ENCODE results near the gene KRTAP10-8.
"Not testable (repeated sequence)": the region's sequence is repeated elsewhere in the genome, so short reads cannot be mapped to it uniquely, and the experiment has no call there.

Gene KRTAP10-8

GRCh38 chr21:44646366-44647221, 34.7 kb downstream of the KRTAP10-8 start, which contains the start of gene KRTAP10-11:
KRTAP10-11 (plus strand) TSS chr21:44646414; CDS start chr21:44646459, 45 bp downstream.
- DNase-seq (ENCODE audit: low spot score) = not testable (repeated sequence)

GRCh38 chr21:44647222-44647552, 35.3 kb downstream of the KRTAP10-8 start:
- no peak for DNase-seq (ENCODE audit: low spot score)

GRCh38 chr21:44648557-44649311, 36.9 kb downstream of the KRTAP10-8 start:
- no peak for DNase-seq (ENCODE audit: low spot score)

GRCh38 chr21:44649521-44650100, 37.7 kb downstream of the KRTAP10-8 start:
- DNase-seq (ENCODE audit: low spot score) = no peak

DNA sequence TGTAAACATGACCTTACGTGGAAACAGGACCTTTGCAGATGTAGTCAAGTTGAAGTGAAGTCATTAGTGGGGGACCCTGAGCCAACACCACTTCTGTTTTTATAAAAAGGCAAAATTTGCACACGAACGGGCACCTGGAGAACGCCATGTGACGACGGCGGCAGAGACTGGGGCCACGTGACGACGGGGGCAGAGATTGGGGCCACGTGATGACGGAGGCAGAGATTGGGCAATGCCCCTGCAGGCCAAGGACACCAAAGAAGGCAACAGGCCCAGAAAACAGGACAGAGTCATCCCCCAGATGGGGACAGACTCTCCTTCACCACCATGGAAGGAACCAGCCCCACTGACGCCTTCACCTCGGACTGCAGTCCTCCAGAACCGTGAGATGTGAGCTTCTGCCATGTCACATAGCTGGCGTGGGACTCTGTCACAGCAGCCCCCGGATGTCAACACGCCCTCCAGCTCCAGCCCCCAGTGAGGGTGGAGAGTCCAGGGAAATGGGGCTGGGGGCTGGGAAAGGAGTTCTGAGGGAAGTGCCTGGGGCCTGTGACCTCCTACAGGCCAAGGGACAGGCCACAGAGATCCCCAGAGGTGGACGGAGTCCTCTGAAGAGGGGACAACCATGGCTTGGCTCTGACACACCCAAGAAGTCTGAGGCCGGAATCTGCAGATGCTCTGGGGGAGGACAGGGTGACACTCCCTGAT, 38.5 kb downstream of the KRTAP10-8 start:
- no peak for DNase-seq (ENCODE audit: low spot score)

DNA sequence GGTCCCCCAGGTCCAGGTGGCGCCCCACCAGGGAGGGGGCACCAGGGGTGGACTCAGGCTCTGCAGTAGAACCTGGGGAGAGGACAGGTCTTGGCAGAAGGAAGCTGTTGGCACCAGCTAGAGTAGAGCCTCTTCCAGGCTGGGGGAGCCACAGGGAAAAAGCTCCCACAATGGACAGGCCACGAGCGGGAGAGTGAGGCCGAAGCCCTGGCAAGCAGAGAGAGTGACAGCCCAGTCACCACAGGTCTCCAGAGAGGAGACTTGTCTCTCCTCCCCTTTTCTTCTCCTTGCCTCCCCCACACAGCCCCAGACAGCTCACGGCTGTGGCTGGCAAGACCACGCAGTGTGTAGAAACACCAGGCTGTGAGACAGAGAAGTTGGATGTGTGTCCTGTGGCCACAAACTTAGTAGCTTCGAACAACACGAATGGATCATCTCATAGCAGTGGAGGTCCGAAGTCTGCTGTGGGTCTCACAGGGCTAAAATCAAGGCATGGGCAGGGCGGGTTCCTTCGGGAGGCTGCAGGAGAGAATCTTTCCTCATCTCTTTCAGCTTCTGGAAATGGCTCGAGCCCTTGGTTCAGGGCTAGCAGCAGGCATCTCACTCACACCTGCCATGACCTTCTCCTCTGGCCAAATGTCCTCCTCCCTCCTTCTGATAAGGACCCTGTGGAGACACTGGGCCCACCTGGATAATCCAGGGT, 39.2 kb downstream of the KRTAP10-8 start:
- DNase-seq (ENCODE audit: low spot score) = no peak

DNA sequence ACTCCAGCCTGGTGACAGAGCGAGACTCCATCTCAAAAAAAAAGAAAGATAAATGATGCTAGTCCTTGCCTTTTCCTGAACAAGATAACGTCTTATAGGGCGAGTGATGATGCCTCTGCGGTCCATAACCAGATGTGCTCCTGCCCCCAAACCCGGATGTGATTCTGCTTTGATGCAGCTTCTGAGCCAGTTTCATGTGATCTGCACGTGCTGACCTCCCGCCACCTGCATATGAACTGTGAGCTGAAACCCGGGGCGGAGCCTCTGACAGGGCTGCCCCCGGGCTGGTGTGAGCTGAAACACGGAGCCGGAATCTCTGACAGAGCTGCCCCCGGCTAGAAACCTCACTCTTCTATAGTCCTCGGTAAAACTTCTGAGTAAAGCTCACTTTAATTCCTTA, 41.2 kb downstream of the KRTAP10-8 start:
- no peak for DNase-seq (ENCODE audit: low spot score)

DNA sequence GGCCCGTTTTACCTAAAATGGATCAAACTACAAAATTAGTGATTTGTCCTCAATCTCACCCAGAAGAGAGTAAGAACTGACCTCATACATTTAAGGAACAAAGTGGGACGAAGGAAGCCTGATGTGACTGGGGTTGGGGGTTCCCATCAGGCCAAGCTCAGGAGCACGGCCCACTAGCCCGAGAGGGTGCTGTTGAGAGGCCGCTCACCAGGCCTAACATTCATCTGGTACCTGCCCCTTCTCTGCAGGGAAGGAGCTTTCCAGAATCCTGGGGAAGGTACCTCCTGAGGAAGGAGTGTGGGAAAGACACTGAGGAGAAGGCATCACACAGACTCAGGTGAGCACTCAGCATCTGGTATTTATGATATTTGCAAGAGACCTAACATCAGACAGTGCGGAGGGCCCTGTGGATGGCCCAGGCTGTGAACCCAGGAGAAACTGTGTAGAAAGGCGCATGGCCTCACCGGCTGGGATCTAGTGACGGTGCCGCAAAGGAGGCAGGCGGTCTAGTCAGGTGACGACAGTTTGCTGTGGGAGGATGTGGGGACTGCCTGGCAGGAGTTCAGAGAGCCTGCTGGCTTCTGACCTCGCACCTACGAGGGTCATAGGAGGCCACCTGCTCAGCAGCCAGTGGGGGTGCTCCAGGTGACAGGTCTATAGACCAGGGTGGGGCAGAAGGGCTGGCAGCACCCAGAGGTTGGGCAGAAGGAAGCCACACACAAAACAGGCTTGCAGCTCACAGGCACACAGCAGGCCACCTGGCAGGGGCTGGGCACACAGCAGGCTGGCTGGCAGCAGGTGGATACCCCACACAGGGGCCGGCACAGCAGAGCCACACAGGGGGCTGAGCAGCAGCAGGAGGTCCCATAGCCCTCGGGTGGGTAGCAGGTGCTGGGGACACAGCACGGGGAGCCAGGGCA, 42.0 kb downstream of the KRTAP10-8 start:
- no peak for DNase-seq (ENCODE audit: low spot score)

DNA sequence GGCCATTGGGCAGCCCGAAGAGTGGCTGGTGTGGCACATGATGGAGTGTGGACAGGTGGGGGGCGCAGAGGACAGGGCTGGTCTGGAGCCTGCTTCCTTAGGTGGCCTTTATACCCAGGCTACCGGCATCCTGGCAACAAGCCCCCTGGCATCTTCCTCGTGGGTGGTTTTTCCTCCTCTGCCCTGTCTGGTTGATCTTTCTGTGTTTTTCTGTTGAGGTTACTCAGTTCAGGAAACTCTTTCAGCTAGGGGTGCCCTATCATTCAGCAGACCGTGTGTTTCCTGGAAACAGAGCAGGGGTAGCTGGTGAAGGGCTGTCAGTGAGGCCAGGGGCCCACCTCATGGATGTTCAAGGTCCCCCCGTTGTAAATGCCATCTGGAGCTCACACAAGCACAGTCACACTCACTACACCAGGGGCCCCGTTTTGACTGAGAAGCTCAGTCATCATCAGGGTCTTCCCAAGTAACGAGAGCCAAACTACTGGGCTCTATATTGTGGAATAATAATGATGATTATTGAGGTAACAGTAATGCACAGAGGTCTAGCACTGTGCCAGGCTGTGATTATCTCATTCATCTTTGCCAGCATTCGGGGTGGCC, 42.8 kb downstream of the KRTAP10-8 start, which contains the start of gene KRTAP12-4:
Gene KRTAP12-4 (minus strand): TSS at position 84 of the 600 bp plus-strand sequence. CDS start 45 bp downstream, at position 39.
- DNase-seq (ENCODE audit: low spot score) = no peak

- DNase-seq (ENCODE audit: low spot score) = no peak
Measured at GRCh38 chr21:44656868-44657267, 45.0 kb downstream of the KRTAP10-8 start.

- DNase-seq (ENCODE audit: low spot score) = no peak
Measured at GRCh38 chr21:44657635-44658540, 46.0 kb downstream of the KRTAP10-8 start, which contains the start of gene KRTAP12-3. KRTAP12-3 (plus strand) TSS chr21:44657932; CDS start chr21:44657980, 48 bp downstream.

- no peak for DNase-seq (ENCODE audit: low spot score)
Measured at GRCh38 chr21:44658541-44658910, 46.6 kb downstream of the KRTAP10-8 start.

DNA sequence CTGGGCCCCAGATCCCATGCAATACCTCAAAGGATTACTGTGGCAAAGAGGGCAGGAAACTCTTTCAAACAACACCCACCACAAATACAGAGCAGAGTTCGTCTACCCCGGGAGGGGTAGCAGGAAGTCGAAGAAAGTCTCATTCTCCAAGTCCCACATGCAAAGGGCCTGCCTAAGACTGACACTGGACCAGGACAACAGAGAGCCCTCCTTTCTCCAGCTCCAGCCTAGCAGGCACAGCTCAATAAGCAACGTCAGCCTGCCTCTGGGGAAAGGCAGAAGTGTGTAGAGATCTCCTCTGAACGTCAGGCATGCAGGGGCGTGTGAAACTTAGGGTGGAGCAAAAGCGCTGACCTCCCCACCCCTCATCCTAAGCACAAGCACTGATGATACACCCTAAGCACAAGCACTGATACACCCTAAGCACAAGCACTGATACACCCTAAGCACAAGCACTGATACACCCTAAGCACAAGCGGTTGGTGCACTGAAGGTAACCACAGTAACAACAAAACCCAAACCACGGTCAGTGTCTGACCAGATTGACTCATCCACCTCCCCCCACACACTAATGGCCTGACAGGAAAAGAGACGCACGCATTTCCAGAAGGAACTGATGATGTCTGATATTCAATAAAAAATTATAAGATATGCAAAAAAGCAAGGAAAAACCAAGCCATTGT, 47.2 kb downstream of the KRTAP10-8 start:
- no peak for DNase-seq (ENCODE audit: low spot score)

GRCh38 chr21:44661567-44661966, 49.7 kb downstream of the KRTAP10-8 start:
- not testable (repeated sequence) for DNase-seq (ENCODE audit: low spot score)
